Bone marrow (tissue), 2 donors: ENCODE data around the gene LRP1B.
A peak's percentile ranks its signal among the peaks of the same experiment; 100 is the strongest.

Source experiments
- DNase-seq, 2 donors: peaks; one replicate each; lab custom pipeline; 2025; lab: John Stamatoyannopoulos, UW

Gene LRP1B

GRCh38 chr2:140918426-140918825 lies 1212.4 kb downstream of the LRP1B start:
- no peak for DNase-seq

GRCh38 chr2:140916410-140916809 lies 1214.4 kb downstream of the LRP1B start:
- DNase-seq: no peak

DNA sequence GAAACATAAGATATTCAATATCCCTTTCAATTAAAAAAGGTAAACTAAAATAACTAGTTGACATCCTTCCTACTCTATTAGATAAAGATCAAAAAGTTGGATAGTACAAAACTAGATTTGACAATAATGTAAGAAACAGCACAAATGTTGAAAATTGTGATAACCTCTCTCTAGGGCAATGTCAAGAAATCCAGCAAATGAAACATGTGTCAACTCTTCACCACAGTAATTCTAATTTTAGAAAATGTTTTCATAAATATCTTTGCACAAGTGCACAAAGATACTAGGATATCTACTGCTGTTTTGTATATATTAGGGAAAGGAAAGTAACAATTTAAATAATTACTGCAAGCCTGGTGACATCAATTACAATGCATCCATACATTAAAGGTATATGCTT lies 1220.1 kb downstream of the LRP1B start:
- DNase-seq: no peak

GRCh38 chr2:140905083-140905781 lies 1225.6 kb downstream of the LRP1B start:
- no peak for DNase-seq

GRCh38 chr2:140895378-140895777 lies 1235.4 kb downstream of the LRP1B start:
- DNase-seq: no peak

GRCh38 chr2:140893685-140894084 lies 1237.1 kb downstream of the LRP1B start:
- no peak for DNase-seq

DNA sequence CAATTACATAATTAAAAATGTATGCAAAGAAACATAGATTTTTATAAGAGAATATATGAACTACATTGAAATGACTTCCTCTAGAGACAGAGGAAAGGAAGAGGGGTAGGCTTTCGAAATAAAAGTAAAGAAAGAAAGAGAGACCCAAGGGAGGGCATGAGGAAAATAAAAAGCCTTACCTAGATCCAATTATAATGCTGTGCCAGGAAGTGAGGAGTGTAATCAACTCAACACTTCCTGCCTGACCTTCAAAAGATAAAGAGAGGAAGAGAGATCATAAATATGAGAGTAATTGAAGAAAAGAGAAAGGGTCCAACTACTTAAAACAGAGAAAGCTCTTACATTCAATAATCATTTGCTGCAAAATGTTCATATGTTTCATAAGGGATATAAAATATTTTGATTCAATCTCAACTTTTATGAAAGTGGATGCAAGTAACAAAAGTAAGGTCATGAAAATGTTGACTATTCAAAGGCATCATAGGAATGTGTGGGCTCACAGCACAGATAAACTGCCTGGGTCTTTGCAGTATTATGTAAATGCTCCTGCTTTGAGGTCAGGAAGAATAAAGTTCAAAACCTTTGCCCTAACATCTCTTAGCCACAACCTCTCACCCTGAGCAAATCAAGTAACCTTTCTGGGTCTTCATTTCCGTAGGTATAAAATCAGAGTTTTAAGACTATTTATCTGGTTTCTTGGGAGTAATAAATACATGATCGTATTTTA lies 1237.7 kb downstream of the LRP1B start:
- DNase-seq: no peak

GRCh38 chr2:140892436-140892835 lies 1238.4 kb downstream of the LRP1B start:
- DNase-seq: no peak

GRCh38 chr2:140891614-140892212 lies 1239.1 kb downstream of the LRP1B start:
- DNase-seq: no peak

DNA sequence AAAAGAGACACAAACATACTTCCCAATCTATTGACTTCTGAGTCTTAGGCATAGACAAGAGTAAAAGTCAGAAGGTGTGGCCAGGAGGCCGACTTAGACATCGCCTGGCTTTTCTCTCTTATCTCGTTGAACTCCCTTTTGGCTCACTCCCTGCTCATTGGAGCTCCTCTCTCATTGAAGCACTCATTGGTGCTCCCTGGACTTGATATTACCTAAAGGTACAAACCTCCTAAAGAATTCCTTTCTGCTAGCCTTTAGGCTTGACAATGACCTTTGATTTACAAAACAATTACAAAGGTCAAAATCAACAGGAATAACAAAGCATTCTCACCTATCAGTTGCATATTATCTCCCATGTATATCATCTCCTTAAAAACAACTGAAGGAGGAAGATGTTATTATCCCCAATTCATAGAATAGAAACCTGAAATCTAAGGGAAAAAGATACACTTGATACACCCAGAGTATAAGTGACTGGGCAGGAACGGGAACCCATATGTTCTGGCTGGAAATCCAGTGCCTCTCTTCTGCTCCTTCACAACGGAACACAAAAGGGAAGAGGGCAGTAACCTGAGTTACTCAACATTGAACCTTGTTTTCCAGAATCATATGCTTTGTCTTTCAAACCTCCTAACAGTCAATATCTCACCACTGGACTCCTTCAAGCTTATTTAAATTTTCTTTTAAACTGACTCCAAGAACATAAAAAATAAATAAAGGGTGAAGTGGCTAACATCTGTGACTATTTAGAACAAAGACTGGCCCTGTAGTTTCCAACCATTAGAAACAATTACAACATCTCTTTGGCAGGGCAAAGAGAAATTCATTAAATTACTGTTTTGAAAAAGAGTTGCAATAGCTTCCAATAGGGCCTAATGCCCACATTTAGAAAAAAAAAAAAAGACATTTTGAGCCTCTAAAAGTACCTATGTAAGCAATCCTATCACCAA lies 1247.9 kb downstream of the LRP1B start:
- no peak for DNase-seq

DNA sequence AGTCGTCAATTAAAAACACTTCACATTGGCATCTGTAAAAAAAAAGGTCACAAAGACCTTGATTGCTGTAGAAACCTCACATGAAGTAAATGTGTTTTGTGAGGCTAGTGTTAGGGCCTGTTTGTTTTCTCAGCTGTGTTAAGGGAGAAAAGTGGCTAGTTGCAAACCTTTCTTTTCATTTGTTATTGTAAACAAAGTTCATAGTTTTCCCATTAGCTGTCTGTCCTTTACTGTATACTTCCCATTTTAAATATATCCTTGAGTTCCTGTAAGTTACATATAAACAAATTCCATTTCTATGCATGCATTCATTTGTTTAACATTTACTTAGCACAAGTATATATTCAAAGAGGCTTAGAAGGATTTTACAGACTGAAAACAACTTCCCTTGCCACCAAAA lies 1250.2 kb downstream of the LRP1B start:
- no peak for DNase-seq

GRCh38 chr2:140876015-140876414 lies 1254.8 kb downstream of the LRP1B start:
- DNase-seq: no peak

GRCh38 chr2:140873915-140874531 lies 1256.8 kb downstream of the LRP1B start:
- no peak for DNase-seq

DNA sequence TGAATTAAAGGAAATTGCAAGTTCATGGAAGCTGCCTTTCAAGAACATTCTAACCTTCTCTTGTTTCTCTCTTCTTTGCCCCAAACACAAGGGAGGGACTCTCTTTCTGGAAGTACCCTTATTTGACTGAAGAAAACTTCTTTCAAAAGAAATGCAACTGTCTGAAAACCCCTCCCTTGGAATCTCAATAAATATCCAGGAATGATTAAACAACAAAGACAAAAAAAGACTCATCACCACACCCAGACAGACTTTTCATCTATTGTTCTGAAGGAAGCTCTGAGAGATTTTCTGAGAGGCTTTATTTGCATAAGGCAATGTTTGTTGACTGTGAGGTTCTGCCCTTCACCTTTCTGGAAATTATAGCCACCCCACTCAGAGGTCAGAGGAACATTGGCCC lies 1260.9 kb downstream of the LRP1B start:
- DNase-seq: no peak

- no peak for DNase-seq
Observed at GRCh38 chr2:140869107-140869506, 1261.7 kb downstream of the LRP1B start.

DNA sequence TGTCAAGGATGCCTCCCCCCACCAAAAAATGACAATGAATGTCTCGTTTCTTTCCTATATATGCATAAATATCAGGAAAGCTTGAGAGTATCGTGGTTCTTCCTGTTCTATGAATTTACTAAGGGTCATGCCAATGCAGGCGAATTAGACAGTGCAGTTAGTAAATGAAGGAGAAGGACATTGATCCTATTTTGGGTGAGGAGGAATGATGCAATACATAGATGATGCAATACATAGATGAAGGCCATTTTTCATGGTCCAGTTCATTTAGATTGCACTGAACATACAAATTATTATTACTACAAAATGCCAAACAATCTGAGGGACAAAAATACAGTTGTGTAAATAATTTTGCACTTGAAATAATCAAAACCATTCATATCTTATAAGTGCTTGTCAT lies 1265.0 kb downstream of the LRP1B start:
- no peak for DNase-seq

DNA sequence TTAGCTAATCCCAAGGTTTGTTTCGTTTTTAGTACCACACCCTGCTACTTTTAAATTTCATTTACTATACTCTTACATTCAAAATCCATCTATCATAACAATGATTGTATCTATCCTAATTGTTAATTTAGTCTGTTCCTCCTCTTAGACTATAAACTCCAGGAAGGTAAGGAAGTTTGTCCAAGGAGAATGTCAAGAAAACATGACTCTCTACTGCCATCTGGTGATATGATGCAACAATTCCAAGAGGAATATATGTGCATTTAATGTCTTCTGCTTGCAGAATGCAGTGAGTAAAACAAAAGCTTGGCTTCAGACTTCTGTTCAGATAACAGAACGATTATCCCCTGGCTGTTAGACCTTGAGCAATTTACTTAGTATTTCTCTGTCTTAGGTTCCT lies 1267.1 kb downstream of the LRP1B start:
- DNase-seq: peak in 1 of 2 donors; percentile 25

DNA sequence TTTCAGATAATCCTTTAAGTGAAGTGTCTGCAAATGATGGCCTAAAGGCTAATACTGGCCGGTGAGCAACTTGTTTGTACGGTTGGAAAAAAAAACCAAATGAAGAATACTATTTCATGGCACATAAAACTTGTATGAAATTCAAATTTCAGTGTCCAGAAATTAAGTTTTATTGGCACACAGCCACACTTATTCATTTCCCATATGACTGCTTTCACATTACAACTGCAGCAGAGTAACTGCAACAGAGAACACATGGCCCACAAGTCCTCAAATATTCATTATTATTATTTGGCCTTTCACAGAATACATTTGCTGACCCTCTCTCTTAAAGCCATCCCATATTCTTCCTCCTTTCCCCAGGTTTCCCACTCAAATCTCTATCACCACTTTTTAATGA lies 1268.6 kb downstream of the LRP1B start:
- DNase-seq: no peak

DNA sequence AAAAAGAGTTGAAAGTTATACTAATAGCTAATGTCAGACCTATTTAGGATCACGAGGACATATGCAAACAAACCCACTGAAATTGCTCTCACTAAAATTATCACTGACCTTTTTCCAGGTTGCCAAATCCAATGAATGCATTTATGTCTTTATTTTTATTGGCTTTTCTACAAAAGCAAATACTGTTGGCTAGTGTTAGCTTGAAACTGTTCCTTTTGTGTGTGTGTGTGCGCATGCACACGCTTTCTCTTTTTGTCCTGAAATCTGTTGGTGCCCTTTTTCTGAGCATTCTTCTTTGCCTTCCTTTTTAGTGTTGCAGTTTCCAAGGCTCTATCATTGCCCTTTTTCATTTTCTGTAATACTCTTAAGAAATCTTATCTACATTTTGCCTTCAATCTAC lies 1269.2 kb downstream of the LRP1B start:
- DNase-seq: no peak

- DNase-seq: no peak
Observed at GRCh38 chr2:140855471-140855870, 1275.3 kb downstream of the LRP1B start.

- DNase-seq: no peak
Observed at GRCh38 chr2:140851258-140851981, 1279.4 kb downstream of the LRP1B start.
